HG03432 (cell line): ENCODE data around the gene DLST.

Experiments used
- ATAC-seq: cut with Tn5 transposase; IDR thresholded peaks from one replicate; pipeline ENCODE4 v1.9.1; 2021; ENCODE audit warnings: mild to moderate bottlenecking, moderate library complexity; ENCODE audit not compliant: unreplicated experiment

Gene DLST

DNA sequence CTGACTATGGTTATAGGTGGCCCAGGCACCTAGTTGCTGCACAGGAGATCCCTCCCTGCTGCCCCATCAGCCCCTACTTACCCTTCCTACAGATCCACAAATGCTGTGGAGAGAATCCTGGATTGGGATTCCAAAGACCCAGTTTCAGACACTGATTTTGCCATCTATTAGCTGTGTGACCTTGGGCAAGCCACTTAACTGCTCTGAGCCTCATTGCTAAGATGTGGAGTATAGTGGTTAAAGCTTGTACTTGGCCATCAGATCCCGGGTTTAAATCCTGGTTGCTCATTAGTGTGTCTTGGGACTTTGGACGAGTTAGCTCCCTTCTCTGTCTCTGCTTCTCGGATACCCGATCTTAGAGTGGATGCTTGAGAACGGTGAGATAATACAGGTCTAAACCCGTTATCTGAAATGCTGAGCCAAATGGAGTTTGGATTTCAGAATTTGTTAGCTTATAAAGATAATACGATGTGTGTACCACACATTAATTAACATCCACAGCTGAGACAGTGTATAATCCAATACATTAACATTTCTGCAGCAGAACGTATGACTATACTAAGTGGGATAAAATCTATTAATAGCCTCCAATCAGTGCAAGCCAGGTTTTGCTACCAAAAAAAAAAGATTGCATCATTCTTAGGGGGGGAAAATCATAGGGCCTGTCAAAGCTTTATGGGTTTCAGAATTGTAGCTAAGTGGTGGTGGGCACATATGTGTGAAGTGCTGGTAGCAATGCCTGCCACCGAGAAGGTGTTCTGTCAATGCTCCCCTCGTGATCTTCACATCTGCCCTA is 21.8 kb upstream of the DLST start:
- no peak for ATAC-seq

DNA sequence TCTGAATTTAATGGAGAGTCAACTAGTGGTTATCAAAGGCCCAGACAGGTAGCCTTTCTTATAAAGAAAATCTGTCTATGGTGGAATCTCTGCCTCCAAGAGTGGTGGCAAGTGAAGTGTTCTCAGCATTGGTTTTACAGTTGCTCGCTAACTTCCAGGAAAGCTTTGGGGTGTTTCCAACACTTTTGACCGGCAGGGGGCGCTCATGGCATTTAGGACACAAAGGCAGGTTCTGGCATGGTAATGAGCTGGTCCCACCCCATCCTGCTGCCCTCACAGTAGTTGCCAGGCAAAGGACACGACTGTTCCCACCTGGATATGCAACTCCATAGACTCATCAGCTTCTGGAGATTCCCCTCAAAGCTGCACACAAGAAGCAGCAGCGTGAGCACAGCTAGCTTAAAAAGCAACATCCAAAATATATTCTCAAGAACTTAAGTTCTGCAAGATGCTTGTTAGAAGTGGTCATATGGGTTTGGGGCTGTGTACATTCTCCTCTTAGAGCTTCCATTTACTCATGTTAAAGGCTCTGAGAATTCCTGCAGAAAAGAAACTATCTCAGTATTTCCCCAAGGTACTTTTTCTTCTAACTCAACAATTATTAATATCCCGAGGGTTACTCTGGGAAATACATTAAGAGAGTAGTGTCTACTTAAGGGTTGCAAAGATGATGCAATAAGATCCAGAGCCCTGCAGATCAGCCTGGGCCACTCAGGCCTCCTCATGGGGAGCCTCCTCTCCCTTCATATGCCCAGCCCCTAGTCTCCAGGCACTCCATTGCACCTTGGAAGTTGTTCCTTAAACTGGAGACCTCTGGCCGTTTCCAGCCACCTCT is 20.6 kb upstream of the DLST start:
- ATAC-seq: no peak

DNA sequence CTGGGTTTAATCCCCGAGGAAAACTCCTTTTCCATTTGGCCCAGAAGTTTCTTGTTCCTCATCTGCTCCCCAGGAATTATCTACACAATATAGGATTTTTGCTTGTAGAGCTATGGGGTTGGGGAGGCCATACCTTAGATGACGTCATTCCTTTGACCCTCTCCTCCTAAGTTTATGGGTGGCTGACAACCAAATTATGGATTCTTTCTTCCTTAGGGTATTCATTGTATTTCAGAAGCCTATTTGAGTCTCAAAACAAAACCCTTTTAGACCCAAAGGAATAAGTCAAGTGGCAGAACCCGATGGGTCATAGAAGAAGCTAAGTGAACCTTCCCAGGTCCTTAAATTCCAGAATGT is 20.0 kb upstream of the DLST start:
- no peak for ATAC-seq

DNA sequence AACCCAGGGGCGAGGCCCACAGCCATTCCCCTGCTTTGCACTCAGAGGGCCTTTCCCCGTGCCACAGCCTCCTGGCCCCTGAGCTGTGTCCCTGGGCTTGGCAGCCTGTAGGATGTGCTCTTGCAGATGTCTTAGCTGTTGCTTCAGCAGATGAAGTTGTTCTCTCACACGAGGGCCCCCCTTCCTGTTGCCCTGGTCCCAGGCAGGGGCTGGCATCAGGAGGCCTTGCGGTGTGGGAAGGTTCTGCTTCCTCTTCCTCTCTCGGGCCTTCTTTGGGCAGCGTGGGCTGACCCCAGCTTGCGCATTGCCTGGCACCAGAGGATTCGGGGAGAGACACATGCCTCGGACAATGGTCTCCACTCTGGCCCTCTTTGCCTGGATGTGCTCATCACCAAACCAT is 18.4 kb upstream of the DLST start:
- ATAC-seq: no peak

DNA sequence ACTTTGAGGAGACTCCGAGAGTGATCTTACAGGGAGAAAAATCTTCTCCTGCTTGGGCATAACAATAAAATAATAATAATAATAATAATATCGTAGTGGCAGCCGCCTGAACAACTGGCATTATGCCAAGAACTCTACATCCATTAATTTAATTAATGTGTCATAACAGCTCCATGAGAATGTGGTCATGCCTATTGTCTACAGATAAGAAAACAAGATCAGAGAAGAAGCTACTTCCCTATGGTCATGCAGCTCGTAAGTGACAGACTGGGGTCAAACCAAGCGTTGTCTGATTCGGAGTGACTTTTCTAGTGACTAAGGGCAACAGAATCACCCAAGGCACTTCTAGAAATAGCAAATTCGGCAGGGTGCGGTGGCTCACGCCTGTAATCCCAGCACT is 17.5 kb upstream of the DLST start:
- no peak for ATAC-seq

DNA sequence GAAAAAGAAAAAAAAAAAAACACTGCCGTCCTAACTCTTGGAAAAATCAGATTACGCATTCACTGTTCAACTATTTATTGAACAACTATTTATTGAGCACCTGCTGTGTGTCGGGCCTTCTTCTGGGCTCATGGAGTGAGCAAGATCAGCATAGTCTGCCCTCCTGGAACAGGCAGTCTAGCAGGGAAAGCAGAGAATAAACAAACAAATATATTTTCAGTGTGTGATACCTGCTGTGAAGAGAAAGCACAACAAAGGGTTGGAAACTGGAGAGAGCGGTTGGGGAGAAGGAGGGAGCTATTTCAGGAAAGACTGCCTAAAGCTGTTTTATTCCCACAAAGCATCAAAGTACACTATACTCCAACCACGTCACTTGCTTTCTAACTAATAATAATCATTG is 16.6 kb upstream of the DLST start:
- ATAC-seq: no peak

DNA sequence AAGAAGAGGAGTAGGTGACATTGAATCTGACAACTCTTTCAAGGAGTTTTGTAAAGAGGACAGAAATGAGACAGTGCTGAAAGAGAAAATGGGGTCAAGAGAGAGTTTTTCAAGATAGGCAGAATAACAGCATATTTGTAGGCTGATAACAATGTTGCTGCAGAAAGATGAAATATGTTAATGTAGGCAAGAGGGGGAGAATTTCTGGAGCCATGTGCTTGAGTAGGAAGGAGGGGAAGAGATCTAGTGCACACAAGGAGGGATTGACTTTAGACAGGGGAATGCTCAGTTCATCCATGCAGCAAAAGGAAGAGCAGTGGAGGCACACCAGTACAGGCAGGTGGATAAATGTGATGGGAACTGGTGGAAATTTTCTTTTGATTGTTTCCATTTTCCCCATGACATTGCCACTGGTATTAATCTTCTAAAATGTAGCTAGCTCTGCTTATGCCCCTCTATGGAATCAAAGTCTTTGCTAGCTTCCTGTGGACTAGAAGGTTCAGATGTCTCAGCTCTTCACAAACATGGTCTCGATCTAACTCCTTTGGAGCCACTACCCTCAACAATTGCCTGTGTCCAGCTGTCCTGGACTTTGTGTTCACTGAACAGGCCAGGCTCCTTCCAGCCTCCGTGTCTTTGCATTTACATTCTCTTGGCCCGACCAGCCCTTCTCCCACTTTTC is 14.9 kb upstream of the DLST start:
- ATAC-seq: no peak

DNA sequence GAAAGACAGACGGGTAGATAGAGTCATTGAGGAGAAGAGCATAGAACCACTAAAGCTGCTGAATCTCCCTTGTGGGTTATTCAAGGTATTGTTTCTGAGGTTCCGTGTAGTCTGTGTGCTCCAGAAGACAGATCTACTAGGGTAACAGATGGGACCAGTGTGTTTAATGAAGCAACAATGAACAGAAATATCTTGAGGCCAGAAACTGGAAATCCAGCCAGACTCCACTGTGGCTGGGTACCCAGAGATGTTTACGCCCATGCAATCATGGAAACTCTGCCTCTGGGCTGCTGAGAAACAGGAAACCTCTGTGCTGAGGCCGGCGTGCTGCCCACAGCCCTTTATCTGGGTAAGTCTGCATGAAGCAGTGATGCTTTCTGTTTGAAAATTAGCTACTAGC is 14.0 kb upstream of the DLST start:
- ATAC-seq: no peak

DNA sequence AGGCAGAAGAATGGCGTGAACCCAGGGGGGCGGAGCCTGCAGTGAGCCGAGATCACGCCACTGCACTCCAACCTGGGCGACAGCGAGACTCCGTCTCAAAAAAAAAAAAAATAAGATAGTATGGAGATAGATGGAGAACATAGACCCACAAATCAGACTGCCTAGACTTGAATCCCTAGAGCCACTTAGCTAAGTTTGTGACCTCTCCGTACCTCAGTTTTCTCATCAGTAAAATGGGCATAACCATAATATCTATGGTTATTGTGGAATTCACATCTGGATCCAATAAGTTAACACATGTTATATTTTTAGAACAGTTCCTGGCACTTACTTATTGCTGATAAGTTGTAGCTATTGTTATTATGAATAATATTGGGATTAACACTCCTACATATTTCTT is 13.0 kb upstream of the DLST start:
- ATAC-seq: no peak

DNA sequence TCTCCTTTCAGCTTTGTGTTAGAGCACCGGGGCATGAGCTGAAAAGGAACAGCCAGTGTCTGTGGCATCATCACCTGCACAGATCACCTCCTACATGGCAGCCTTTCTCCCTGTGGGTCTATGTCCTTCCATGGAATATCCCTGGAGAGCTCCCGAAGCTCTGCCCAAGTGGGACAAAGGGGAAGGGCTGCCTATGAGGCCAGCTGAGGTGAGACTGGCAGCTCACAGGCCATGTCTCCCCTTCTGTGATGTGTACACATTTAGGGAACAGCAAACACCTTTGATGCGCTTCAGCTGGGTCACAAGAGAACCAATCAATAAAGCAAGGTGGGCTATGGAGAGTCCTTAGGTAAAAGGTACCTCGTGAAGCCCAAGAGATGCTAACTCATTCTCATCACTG is 9.9 kb upstream of the DLST start:
- ATAC-seq: no peak

DNA sequence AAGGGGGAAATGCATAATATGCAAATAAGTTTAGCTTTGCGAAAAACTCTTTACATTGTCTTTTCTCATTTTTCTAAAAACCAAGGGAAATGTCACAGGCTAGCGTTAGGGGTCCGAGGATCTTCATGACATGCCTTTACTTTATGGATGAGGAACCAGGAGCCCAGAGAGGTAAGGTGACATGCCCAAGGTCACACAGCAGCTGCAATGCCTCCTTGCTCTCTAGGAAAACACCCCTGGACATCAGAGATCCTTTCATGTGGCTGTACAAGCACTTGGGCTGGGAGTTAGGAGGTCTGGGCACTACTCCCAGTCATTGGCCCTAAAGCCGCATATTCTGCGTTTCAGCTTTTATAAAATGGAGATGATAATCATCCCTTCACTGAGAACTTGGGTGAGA is 6.5 kb upstream of the DLST start:
- no peak for ATAC-seq

DNA sequence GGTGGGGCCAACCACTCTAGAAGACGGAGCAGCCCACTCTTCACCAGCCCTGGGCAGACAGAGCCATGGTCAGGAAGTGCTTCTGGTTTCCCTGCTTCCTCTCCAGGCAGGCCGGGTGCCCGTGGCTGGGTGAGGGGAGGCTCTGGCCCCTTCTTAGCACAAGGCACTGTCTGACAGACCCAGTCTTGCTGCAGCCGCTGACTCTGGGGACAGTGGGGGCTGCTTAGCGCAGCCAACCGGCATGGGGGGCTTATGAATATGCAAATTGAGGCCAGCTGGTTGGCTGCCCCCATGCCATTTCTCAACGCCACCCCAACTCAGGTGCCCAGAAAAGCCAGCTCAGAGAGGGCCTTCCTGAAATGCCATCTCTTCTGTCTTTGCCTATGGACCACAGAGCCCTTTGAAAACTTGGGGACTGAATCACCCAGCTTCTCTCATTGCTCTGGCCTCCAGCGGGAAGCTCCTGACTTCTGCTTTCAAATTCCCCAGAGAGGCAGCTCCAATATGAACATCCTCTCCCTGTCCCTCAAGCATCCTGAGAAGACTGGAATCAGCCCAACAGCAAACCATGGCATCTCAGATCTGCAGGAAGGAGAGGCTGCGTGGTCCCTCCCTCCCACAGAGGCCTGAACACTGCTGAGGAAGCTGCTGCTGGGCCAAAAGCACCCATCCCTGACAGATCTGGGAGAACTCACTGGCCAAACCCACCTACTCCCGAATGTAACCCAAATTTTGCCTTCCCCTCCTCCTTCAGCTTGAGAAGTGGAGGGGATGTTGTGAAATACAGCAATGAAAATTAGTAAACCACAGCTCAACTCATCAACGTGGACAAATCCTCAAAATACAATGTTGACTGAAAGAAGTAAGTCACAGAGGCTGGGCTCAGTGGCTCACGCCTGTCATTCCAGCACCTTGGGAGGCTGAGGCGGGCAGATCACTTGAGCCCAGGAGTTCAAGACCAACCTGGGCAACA is 5.5 kb upstream of the DLST start, which contains the start of gene PROX2:
TSS of gene PROX2 (minus strand) at position 205 of the 973 bp plus-strand sequence. CDS start 12,311 bp downstream, outside the sequence.
- ATAC-seq: no peak

DNA sequence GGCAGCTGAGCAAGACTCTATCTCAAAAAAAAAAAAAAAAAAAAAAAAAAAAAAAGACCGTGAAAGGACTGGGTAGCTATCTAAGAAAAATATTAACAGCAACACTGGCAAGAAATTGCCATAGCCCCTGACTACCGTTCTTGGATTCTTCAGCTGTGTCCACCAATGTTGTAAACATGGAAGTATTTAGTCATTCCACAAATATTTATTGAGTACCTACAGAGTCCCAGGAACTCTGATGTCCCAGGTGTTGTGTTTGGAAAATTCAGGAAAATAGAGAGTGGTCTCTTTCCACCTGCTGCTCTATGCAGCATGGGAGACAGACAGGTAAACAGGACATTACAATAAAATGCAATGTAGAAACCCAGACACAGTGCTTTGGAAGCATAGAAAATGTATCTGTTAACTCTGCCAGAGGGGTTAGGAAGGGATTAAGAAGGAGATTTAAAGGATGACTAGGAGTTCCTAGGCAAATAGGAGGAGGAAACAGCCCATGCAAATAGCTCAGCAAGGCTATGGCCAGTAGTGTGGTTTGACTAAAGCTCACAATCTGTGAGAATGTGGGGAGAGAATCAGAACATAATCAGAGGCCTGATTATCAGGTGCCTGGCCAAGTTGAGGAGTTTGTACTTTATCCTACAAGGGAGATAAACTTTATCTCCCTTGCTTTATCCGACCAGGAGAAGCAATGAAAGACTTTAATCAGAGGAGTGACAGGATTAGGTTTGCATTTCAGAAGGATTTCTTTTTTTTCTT is 2.1 kb upstream of the DLST start:
- ATAC-seq: no peak

DNA sequence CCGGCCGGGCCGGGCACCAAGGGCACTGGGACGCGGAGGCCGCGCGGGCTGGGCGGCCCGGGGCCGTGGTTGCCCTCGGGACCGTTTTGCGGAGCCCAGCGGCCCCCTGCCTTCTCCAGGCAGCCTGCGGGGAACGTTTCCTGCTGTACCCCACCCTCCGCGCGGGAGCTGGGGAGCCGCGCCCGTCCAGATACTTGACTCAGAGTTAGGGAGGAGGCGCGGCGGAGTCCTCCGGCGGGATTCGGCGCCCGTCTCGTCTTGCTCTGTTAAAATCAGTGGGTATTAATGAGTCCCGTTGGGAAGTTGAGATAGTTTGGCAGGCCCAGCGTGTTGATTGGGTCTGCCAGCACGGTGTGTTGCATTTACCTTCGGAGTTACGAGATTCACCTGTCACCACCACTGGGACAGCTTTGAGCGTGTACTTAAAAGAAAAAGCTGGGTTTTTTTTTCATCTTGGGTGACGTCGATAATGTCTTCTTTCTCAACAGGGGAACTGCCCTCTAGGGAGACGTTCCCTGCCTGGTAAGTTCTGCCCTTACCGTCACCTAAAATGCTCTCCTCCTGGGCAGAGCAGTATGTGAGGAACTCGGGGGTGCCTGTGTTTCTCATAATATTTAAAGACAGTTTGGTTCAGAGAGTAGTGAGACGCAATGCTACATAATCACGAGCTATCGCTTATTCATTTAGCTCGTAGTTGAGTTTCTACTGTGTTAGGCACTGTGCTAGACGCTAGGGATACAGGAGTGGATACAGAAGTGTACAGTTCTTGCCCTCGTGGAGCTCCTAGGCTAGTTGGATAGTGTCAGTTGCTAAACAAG is 596 bp downstream of the DLST start:
- ATAC-seq: peak; percentile 43

DNA sequence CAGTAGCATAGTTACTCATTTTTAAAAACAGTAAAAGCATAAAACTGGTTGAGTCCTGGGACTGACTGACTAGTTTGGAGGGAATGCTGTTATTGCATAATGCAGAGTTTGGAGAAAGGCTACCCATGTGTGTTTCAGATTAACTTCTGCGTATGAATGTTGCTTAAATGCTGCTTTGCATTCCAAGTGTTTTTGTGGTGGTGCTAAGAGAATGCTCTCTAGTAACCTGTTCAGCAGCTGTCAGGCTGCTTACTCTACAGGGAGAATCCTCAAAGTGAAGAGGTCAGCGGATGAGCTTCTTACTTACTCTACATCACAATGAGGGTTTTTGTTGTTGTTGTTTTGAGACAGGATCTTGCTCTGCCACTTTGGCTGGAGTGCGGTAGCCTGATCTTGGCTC is 4.3 kb downstream of the DLST start:
- ATAC-seq: no peak

DNA sequence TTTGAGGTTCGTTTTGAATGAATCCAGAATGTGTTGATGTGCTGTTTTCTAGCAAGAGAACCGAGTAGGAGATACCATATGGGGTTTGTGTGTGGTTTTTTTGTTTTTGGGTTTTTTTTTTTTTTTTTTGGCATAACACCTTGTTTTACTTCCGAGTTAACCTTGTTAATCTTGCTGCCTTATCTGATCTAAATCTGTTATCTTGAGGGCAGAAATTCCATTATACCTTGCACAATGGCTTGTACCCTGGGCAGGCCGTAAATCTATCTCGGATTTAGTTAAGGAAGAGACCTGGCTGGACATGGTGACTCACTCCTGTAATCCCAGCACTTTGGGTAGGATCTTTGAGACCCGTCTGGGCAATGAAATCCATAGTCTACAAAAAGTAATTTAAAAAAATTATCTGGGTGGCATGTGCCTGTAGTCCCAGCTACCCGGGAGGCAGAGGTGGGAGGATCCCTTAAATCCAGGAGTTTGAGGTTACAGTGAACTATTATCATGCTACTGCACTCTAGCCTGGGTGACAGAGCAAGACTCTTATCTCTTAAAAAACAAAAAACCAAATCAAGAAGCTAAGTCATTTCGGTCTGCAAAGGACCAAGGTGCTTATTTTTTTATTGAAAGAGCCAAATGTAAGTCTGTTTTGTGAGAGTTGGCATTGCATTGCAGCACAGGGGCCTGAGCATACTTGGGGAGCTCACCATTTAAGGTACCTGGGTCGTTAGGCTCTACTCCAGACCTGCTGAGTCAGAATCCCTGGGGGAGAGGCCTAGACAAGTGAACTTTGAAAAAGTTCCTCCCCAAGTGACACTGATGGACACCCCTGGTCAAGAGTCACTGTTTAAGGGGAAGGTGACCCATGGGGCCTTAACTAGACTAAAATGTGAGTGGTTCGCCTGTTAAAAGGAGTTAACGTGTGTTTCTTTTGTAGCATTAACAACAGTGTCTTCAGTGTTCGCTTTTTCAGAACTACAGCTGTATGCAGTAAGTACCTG is 6.7 kb downstream of the DLST start:
- ATAC-seq: no peak

DNA sequence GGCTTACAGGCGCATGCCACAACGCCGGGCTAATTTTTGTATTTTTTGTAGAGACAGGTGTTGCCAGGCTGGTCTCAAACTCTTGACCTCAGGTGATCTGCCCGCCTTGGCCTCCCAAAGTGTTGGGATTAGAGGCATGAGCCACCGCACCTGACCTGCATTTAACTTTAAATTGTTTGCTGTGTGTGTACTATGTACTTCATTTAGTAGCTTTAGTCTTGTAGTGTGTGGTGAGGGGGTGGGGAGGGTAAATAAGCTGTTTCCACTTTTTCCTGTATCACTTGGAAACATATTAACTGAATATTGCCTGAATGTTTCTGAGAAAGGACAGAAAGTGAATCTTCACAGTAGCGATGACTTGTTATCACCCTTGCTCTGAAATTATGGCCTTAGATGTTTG is 8.5 kb downstream of the DLST start:
- no peak for ATAC-seq

DNA sequence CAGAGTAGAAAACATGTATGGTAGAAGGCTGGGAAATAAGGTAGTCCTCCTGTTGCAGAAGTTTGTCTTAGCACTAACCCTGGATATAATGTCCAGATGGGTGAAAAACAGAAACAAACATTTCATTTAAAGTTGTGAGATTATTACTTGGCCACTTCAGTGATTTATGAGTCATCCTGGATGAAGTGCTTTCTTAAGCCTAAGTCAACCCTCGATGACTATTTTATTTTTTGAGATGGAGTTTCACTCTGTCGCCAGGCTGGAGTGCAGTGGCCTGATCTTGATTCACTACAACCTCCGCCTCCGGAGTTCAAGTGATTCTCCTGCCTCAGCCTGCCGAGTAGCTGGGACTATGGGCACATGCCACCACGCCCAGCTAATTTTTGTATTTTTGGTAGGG is 10.2 kb downstream of the DLST start:
- ATAC-seq: no peak
